HG03439 (cell line): ENCODE data around the gene GALNT18.

Source experiments
- ATAC-seq: cut with Tn5 transposase; IDR thresholded peaks from one replicate; pipeline ENCODE4 v1.9.1; 2021; ENCODE audit warnings: mild to moderate bottlenecking, moderate library complexity; ENCODE audit not compliant: unreplicated experiment

Gene GALNT18

DNA sequence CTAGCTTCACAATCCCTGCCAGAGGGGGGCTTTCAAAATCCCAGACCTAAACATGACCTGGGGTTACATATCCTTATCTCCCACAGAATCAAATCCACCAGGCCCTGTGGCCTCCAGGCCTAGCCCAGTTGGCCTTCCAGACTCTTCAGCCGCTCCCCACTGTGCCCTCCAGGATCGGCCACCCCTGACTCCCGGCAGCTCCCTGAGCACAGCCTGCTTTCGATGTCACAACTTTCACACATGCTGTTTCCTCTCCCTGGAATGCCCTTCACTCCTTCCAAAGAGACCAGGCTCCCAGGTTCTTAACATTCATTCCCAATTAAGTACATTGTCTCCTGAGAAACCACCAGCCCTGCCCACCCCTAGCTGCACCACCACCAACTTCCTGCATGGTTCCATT lies 331.5 kb downstream of the GALNT18 start:
- no peak for ATAC-seq

DNA sequence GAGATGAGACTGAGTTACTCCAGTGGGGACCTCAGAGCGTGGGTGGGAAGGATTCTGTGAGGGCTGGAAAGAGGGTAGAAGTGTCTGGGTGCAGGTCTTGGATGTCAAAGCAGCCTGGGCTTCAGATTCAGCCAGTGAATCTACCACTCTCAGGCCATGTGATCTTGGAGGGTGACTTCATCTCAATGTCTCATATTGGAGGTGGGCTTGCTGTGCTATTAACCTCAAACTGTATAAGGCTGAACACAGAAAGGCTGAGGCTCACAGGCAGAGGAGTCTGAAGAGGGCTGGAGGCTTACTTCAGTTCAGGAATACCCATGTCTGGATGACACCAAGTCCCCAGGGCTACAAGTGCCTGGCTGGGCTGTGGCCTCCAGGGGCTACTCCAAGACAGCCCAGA lies 332.1 kb downstream of the GALNT18 start:
- ATAC-seq: no peak

DNA sequence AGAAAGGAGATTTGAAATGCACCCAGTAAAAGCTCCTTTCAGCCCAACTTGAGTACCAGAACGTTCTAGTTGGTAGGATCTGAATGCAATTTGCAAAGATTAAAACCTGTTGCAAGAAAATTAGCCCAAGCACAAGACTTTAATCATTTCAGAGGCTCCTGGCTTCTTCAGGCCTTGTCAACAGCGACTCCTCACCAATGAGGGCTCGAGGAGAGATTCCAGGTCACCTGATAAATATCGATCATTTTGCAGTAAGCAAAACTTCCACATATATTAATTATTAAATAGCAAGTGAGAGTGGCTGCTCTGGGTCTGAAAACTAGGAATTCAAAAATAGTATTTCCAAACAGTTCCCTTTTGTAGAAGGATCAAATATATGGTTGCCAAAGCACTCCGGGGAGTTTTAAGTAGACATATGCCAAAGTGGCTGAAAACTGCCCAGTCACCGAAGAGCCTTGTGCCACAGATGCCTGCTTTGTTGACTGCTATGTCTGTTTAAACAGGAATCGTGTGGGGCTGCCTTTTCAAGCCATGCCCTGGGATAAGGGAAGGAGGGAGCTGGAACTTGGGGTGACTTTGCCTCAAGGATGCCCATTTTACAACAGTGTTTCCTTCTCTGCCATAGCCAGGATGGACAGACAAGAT lies 332.7 kb downstream of the GALNT18 start:
- no peak for ATAC-seq

DNA sequence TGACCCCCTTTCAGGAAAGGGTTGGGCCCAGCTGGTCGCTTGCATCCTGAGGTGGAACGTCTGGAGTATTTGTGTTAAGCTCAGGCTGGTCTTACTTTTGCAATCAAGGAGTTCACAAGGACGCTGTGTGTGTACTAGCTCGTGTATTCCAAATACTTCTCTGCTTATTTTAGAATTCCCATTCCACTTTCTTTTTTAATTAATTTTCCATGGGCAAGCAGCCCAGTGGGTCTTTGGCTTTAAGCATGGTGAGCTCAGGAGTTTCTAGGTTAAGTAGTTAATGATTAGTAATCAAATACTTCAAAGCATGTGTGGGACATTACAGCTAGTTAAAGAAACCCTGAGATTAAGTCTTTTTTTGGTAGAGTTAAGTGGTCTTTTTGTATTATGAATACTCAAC lies 337.3 kb downstream of the GALNT18 start:
- ATAC-seq: no peak

DNA sequence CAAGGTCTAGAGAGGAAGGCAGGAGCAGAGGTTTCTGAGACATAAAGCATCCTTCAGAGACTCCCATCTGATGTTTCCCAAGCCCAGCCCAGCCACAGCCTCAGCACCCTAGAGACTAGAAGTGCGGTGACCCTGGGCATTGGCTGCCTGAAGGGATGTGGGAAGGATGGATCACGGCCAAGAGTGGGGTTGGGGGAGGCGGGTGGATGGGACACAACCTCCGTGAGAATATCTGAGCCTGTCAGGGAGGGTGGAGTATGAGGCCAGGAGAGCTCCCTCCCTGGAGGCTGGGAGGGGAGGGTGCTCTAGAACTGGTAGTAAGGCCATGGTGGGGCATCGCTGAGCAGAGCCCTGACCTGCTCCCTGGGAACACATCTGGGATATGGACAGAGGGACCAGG lies 340.2 kb downstream of the GALNT18 start:
- ATAC-seq: no peak

DNA sequence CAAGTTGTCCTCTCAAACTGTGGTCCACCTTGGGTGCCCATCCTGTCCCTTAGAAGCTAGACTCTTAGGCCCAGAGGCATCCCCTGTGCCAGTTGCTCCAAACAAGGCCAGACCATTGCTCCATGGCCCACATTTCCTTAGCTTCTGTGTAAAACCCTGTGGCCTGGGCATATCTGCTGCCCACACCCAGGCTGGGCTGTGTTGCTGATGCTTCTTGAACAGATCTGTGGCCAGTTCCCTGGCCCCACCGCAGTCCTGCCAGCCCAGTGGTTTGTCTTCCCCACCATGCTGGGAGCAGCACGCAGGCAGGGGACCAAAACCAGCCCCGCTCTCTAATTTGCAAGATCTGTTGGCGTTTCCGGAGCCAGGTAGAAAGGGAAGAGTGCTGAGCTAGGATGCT lies 341.0 kb downstream of the GALNT18 start:
- ATAC-seq: no peak

DNA sequence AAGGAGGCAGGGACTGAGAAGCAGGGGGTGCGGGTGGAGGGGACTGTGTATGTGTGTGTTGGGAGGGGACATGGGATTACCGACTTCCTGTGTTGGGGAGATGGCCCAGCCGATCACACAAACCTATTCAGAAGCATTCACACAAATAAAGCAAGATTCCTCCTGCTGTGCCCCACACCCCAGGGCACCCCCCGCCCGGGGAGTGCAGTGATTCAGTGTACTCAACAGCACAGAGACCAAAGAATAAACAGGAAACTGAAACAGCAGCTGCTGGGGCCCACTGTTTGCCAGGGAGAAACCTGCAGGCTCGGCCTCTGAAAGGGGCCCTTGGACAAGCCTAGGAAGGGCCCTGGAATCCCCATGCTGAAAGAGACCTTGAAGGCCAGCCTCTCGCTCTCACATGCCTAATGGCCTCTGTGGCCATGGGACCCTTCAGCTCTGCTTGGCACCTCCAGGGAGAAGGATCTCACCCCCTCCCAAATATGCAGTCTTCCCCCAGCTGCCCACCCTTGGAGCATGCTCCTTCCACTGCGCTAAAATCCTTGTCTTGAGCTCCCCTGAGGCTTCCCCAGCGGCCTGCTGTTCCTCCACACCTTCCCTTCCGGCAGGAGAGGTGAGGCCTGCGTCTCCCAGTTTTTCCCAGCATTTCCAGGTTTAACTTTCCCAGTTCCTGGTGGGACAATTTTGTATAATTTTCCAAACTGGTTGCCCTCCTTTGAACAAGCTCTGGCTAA lies 341.7 kb downstream of the GALNT18 start:
- ATAC-seq: no peak

DNA sequence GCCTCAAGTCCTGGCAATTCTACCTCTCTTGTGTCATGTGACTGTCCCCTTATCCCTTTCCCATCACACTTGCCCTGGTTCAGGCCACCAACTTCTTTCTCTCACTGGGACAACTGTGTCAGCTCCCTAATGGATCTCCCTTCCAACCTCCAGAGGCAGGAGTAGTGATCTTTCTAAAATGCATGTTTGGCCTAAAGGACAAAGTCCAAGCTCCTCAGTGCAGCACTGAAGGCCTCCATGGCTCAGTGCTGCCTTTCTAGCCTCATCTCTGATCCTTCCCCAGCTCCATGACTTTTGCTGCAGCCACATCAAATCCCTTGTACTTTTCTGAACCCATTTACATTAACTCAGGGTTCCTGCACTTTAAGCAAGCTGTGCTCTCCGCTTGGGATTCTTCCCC lies 349.6 kb downstream of the GALNT18 start:
- ATAC-seq: no peak

DNA sequence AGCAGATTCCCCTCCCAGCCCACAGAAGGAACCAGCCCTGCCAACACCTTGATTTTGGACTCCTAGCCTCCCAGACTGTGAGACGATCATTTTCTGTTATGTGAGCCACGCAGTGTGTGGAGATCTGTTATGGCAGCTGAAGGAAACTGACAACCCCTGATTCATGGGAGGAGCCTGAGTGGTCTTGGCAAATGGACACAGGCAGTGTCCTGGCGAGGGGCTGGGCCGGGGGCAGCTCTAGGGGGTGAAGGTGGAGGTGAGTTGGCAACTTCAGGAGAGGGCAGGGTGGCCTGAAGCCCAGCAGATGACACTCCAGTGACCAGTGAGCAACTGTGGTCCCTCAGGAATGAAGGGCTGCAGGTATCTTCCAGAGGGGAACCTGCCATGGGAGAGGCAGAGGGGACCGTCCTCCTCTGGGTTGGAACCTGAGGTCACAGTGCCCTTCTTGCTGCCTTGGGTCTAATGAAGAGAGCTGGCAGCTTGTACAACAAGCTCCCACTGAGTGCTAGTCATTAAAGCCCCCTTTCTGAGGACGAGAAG lies 351.5 kb downstream of the GALNT18 start:
- no peak for ATAC-seq

DNA sequence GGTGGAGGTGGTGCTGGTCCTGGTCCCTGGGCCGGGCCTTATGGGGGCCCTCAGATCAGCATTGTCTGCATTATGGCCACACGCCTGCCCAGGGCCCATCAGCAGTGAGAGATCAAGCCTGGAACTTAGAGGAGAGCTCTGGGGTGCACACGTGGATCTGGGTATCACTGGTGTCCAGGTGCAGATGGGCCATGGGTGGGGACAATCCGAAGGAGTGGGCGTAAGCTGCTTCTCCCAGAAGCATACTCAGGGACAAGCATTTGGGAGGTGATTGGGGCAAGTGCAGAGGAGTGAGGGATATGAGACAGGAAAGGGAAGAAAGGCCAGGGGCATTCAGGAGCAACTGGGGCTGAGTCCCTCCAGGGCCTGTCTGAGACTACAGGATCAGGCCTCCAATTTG lies 353.1 kb downstream of the GALNT18 start:
- no peak for ATAC-seq

DNA sequence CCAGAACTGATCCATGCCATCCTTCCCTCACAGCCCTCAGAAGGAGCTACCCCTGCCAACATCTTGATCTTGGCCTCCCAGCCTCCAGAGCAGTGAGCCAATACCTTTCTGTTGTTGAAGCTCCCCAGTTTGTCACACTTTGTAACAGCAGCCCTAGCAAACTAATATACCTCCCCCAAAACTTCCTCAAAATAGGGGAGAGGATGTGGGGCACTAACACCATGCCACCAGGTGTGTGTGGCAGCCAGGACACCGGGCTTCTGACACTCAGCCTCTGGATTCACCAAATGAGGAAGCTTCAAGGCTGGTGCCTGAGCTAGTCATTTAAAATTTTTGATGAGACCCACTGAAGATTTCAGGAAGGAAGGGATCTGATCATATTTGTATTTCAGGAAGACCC lies 353.7 kb downstream of the GALNT18 start:
- ATAC-seq: no peak

DNA sequence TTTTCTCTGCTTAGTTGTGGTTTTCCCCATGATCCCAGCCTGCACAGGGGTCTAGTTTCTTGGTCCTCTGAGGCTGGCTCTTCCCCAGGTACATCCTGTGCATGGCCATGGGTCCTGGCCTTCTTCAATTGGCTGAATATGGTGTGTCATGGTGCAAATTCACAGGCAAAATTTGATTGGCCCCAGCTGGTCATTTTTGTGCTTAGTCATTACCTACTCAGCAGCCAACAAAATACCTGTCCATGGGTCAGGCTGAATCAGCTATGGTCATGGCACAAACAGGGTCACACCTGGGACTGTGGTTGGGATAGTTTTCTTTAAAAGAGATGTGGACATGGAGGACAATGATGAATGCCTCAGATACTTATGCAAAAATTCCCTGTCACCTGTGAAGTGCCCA lies 354.5 kb downstream of the GALNT18 start:
- no peak for ATAC-seq

DNA sequence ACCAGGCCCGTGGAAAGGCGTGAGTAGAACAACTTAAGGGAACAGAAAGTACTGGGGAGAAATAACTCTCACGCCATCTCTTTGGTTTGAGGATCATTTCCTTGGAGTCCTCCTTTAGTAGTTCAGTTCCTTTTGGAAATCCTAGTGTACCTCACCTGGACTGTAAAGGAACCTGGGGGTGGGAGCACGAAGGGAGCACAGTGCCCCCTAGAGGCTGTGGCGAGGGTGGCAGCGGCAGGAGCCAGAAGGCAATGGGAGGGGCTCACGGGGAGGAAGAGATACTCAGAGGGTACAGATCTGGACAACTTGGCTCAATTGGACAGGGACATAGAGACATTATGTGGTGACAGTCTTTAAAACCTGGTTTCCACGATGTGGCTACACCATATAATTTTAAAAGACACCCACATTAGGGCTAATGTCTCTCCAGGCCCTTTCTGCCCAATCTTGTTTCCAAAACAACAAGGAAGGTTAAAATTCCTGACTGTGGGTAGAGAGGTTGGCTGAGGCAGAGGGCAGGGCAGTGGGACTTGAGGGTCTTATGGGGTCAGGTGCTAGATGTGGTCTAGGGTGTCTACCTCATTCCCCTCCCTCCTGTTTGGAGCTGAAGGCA lies 355.7 kb downstream of the GALNT18 start:
- peak; percentile 56 for ATAC-seq

DNA sequence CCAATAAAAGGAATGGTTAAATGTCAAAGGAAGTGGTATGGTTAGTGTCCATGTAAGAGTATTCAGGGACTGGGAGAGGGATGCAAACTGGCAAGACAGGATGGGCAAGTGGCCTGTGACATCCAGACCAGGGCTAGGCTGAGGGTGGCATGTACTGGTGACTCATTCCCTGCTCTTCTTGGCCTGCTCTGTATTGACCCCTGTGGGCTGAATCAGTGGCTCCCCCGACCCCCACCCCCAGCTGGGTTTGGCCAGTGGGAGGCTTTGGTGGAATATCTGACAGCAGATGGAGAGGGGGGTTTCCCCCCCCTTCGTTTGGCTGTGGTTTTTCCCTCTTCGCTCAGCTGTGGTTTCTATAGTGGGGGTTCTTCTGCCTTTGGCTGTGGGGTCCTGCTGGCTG lies 356.5 kb downstream of the GALNT18 start:
- ATAC-seq: no peak

DNA sequence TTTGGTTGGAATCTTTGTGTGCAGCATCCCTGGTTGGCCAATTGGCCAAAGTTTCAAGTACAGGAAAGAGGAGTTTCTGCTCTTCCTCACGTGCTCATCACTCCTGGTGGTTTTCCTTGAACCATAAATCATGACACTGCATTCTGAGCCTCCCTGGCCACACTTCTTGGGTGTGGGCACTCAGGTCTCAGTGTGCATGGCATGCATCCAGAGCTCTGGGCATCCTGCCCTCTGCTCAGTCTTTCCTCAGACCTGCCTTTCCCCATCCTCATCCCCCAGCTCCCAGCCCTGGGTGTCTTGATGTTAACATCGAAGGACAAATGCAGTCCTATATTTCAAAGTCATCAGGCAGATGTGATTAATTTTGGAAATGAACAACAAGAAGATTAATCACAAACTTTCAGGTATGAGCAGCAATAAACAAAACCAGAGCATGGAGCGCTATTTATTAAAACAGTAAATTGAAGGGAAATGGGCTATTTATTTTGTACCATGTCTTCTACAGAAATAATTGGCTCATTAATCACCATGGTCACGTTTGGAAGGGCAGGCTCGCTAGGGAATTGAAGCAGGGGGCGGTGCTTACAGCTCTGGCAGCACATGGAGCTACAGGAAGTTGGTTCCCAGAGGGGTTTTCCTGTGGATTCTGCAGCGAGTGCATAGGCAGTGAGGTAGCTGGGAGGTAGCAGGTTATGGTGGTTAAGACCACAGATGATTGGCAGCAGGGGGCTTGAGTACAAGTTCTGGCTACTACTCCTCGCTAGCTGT lies 358.4 kb downstream of the GALNT18 start:
- ATAC-seq: no peak

DNA sequence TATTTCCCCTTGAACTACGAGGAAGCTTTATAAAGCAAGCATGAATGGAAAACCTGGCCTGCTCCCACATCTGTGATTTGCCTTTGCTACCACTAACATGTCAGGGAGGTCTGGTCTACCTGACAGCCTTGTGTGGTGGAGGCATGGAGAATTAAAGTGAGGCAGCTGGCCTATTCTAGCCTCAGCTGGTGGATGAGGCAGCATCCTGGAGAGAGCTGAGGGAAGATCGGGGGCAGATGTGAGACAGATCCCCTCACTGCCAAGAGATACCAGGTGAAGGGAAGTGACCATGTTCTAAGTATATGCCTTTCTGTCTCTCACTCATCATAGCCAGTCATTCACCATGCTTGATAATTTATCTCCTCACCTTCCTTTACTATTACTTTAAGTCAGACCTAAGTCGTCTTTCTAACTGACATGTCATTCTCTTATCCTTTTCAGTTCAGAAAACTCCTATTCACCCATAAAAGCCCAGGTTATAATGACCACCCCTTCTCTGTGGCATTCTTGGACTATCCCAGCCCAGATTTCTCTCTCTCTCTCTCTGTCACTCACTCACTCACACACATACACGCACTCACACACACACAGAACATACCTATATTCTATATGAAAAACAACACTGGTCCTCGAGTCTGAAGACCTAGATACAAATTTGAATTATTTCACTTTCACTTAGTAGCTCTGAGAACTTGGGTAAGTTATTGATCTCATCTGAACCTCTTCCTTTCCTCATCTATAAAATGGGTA lies 359.5 kb downstream of the GALNT18 start:
- no peak for ATAC-seq

DNA sequence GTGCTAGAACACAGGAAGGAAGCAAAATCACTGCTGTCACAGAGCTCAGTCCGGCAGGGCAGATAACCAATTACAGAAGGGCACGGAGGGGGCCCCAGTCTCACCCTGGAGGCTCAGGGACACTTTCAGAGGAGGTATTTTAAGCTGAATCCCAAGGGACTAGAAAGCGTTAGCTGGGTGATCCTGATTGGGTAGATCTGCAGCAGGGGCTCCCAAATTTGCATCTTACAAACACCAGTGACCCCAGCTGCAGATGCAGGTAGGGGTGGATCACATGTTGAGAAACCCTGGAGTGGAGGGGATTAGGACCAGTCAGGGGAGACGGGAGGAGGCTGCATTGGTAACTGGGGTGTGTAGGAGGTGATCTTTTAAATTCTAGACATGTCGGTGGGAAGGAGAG lies 360.2 kb downstream of the GALNT18 start:
- peak; percentile 53 for ATAC-seq

DNA sequence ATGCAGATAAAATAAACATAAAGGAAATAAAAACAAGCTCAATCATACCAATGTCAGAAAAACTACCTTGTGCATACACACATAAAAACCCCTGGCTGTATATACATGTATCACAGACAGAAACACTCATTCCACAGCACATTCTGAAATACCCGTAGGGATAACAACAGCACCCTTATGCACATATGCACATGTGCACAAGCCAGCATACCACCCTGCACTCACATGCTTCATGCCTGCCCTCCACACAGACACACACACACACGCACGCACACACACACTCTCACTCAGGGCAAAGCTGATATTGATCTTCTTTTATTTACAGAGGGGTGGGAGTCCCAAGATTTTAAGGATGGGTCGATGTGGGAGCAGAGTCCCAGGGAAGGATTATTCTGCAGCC lies 360.9 kb downstream of the GALNT18 start:
- ATAC-seq: no peak

DNA sequence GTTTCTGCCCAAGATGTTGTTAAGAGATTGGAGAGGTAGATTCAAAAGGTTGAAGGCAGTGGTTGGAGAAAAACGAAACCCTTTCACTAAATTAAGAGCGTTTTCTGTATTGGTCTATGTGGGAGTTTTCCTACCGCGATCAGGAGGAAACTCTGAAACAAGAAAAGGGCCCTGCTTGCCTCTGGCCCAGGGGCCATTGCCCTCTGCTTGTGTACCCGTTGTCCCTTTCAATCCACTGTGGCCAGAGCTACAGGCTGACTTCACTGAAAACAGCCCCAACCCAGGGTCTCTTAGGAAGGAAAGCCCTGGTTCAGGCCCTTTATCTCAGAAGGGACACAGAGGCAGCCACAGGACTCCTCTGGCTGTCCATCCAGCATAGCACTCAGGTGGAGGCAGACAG lies 367.8 kb downstream of the GALNT18 start:
- ATAC-seq: no peak

DNA sequence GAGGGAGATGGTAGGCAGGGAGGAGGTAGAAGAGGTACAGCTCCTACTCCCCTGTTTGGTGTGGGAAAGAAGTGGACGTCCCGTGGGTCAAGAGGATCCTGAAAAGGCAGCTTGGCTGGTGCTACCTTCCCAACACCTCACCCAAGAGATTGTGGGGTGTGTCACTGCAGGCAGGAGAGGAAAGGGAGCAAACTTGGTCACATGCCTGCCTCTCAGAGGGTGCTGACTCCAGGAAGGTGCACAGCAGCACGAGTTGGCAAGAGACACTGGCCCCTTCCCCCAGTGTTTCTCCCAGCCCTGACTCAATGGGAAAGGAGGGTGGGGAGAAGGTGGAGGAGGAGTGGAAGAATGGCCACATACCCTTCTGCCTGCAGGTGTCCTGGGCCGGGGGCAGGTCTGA lies 368.3 kb downstream of the GALNT18 start:
- no peak for ATAC-seq

DNA sequence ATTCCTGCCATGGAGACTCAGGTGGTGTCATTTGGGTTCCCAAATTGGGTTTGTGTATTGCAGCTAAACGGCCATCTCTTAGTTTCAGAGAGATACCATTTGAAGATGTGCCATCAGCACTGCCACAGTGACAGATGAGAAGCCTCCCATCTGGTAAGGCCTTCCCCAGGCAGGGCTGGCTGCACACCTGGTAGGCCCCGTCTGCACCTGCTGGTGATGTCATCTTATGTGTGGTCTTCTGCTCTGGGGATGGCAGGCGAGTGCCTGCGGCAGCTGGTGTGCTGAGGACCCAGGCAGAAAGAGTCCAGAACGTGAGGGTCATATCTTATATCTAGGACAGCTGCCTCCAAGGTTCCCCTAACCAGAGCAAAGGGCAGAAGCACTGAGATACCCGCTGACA lies 369.4 kb downstream of the GALNT18 start:
- ATAC-seq: no peak
